22Rv1 (cell line): ENCODE measurements around the gene SYNGR2.

Source experiments
- H3K27ac ChIP-seq: fragments of 450-650 bp; 2 replicates; pipeline ENCODE4 v1.5.1; 2017
- ZFX ChIP-seq: fragments of 450-650 bp; IDR thresholded peaks from 2 replicates; pipeline ENCODE4 v1.6.1; 2017; ENCODE audit warnings: antibody characterized with exemption, borderline replicate concordance
- TF ChIP-seq, protein P1 (sequence below): fragments of 450-650 bp; IDR thresholded peaks from 2 replicates; pipeline ENCODE4 v1.5.1; 2017; ENCODE audit warnings: mild to moderate bottlenecking

SYNGR2 gene

DNA sequence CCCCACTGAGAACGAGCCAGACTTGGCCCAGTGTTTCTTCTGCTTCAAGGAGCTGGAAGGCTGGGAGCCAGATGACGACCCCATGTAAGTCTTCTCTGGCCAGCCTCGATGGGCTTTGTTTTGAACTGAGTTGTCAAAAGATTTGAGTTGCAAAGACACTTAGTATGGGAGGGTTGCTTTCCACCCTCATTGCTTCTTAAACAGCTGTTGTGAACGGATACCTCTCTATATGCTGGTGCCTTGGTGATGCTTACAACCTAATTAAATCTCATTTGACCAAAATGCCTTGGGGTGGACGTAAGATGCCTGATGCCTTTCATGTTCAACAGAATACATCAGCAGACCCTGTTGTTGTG, 46.3 kb downstream of the SYNGR2 start:
- peak overlapping the region; percentile 82 for H3K27ac ChIP-seq
- no peak for TF ChIP-seq ZFX
- TF ChIP-seq, protein P1, sequence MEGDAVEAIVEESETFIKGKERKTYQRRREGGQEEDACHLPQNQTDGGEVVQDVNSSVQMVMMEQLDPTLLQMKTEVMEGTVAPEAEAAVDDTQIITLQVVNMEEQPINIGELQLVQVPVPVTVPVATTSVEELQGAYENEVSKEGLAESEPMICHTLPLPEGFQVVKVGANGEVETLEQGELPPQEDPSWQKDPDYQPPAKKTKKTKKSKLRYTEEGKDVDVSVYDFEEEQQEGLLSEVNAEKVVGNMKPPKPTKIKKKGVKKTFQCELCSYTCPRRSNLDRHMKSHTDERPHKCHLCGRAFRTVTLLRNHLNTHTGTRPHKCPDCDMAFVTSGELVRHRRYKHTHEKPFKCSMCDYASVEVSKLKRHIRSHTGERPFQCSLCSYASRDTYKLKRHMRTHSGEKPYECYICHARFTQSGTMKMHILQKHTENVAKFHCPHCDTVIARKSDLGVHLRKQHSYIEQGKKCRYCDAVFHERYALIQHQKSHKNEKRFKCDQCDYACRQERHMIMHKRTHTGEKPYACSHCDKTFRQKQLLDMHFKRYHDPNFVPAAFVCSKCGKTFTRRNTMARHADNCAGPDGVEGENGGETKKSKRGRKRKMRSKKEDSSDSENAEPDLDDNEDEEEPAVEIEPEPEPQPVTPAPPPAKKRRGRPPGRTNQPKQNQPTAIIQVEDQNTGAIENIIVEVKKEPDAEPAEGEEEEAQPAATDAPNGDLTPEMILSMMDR, result no peak

DNA sequence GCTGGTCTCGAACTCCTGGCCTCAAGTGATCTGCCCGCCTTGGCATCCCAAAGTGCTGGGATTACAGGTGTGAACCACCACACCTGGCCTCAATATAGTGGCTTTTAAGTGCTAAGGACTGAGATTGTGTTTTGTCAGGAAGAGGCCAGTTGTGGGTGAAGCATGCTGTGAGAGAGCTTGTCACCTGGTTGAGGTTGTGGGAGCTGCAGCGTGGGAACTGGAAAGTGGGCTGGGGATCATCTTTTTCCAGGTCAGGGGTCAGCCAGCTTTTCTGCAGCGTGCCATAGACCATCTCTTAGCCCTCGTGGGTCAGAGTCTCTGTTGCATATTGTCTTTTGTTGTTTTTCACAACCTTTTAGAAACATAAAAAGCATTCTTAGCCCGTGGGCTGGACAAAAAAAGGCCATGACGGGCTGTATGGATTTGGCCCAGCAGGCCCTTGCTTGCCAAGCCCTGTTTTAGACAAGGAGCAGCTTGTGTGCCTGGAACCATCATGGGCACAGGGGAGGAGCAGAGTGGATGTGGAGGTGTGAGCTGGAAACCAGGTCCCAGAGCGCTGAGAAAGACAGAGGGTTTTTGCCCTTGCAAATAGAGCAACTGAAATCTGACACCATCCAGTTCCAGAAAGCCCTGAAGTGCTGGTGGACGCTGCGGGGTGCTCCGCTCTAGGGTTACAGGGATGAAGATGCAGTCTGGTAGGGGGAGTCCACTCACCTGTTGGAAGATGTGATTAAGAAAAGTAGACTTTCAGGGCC, 51.2 kb downstream of the SYNGR2 start:
- H3K27ac ChIP-seq, result no peak overlapping the region
- TF ChIP-seq, protein P1, result no peak
- no peak for TF ChIP-seq ZFX
